ENCODE data around the gene CIB4.

CIB4 gene

GRCh38 chr2:26639685-26640243, 1.4 kb downstream of the CIB4 start:
- no peak for DNase-seq

GRCh38 chr2:26637811-26638310, 3.3 kb downstream of the CIB4 start:
- DNase-seq = no peak

GRCh38 chr2:26636935-26637334, 4.2 kb downstream of the CIB4 start:
- DNase-seq = no peak

- no peak for DNase-seq
Measured at GRCh38 chr2:26635401-26635800, 5.8 kb downstream of the CIB4 start.

GRCh38 chr2:26634636-26635230, 6.4 kb downstream of the CIB4 start:
- no peak for DNase-seq

GRCh38 chr2:26633993-26634595, 7.1 kb downstream of the CIB4 start:
- no peak for DNase-seq

- DNase-seq = no peak
Measured at GRCh38 chr2:26633351-26633945, 7.7 kb downstream of the CIB4 start.

GRCh38 chr2:26632624-26633185, 8.5 kb downstream of the CIB4 start:
- no peak for DNase-seq

- DNase-seq = no peak
Measured at GRCh38 chr2:26631401-26632170, 9.6 kb downstream of the CIB4 start.

GRCh38 chr2:26630669-26631360, 10.4 kb downstream of the CIB4 start:
- DNase-seq = no peak

- DNase-seq = no peak
Measured at GRCh38 chr2:26630235-26630634, 10.9 kb downstream of the CIB4 start.

GRCh38 chr2:26629751-26630150, 11.4 kb downstream of the CIB4 start:
- no peak for DNase-seq

GRCh38 chr2:26629346-26629630, 11.9 kb downstream of the CIB4 start:
- DNase-seq = no peak

GRCh38 chr2:26628561-26629345, 12.4 kb downstream of the CIB4 start:
- DNase-seq = no peak

GRCh38 chr2:26627350-26628105, 13.6 kb downstream of the CIB4 start:
- no peak for DNase-seq

- no peak for DNase-seq
Measured at GRCh38 chr2:26626606-26627005, 14.6 kb downstream of the CIB4 start.

GRCh38 chr2:26623541-26624495, 17.3 kb downstream of the CIB4 start:
- no peak for DNase-seq

- no peak for DNase-seq
Measured at GRCh38 chr2:26621469-26622199, 19.5 kb downstream of the CIB4 start.

- DNase-seq = no peak
Measured at GRCh38 chr2:26620031-26620605, 21.0 kb downstream of the CIB4 start.
